GM12864 (cell line): Measurements from ENCODE around the gene DGKI.
A peak's percentile ranks its signal among the peaks of the same experiment; 100 is the strongest.

Experiments used
- DNase-seq: peaks from one replicate; pipeline ENCODE4 v3.0.0-alpha.2; 2011; ENCODE audit warnings: low read depth
- H3K4me3 ChIP-seq: 2 replicates; pipeline ENCODE4 v1.5.1; 2011; ENCODE audit warnings: mild to moderate bottlenecking, low read depth, low read length, control low read depth
- CTCF ChIP-seq: IDR thresholded peaks from 2 replicates; pipeline ENCODE4 v1.5.1; 2011; ENCODE audit warnings: low read depth, mild to moderate bottlenecking, moderate library complexity, low read length, control low read depth, inconsistent platforms; ENCODE audit errors: missing control alignments

Gene DGKI

GRCh38 chr7:137611606-137612005, 235.2 kb downstream of the DGKI start:
- no peak for DNase-seq
- no peak overlapping the region for H3K4me3 ChIP-seq
- no peak for TF ChIP-seq CTCF

- no peak overlapping the region for H3K4me3 ChIP-seq
- no peak for DNase-seq
- TF ChIP-seq CTCF = no peak
These were observed 237.3 kb downstream of the DGKI start for GRCh38 chr7:137609500-137609899.

GRCh38 chr7:137606061-137606674, 240.6 kb downstream of the DGKI start:
- no peak overlapping the region for H3K4me3 ChIP-seq
- TF ChIP-seq CTCF = peak; percentile 13
- DNase-seq = no peak

GRCh38 chr7:137603043-137603442, 243.7 kb downstream of the DGKI start:
- no peak overlapping the region for H3K4me3 ChIP-seq
- TF ChIP-seq CTCF = no peak
- no peak for DNase-seq

- no peak for DNase-seq
- H3K4me3 ChIP-seq = no peak overlapping the region
- TF ChIP-seq CTCF = no peak
These were observed 245.1 kb downstream of the DGKI start for GRCh38 chr7:137601642-137602041.

GRCh38 chr7:137597856-137598255, 248.9 kb downstream of the DGKI start:
- TF ChIP-seq CTCF = no peak
- no peak overlapping the region for H3K4me3 ChIP-seq
- DNase-seq = no peak

- TF ChIP-seq CTCF = no peak
- no peak for DNase-seq
- no peak overlapping the region for H3K4me3 ChIP-seq
These were observed 253.6 kb downstream of the DGKI start for GRCh38 chr7:137593115-137593711.
